HG03469 (cell line): ENCODE results near the gene HACE1.
"Not testable (repeated sequence)": the region's sequence is repeated elsewhere in the genome, so short reads cannot be mapped to it uniquely, and the experiment has no call there.

Experiments
- ATAC-seq: cut with Tn5 transposase; IDR thresholded peaks from one replicate; pipeline ENCODE4 v1.9.1; 2021; ENCODE audit warnings: mild to moderate bottlenecking, moderate library complexity, moderate number of reproducible peaks; ENCODE audit not compliant: unreplicated experiment

HACE1 gene

DNA sequence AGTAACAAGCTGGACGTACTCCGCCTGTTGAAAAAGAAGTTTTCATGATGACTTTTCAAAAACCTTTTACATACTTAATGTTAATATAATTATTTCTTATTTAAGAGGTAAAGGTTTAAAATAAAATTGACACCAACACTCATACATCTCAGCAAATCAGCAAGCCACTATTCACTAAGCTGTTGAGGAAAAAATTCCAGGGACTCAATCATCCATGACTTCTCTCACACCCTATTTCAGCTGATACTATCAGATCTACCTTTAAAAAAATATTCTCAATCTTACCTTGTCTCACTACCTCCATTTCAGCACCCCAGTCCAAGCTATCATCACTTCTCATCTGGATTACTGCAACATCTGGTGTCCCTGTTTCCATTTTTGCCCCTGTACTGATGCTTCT is 109.3 kb downstream of the HACE1 start:
- no peak for ATAC-seq

DNA sequence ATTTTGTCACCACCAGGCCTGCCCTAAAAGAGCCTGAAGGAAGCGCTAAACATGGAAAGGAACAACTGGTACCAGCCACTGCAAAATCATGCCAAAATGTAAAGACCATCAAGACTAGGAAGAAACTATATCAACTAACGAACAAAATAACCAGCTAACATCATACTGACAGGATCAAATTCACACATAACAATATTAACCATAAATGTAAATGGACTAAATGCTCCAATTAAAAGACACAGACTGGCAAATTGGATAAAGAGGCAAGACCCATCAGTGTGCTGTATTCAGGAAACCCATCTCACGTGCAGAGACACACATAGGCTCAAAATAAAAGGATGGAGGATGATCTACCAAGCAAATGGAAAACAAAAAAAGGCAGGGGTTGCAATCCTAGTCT is 120.6 kb downstream of the HACE1 start:
- not testable (repeated sequence) for ATAC-seq

DNA sequence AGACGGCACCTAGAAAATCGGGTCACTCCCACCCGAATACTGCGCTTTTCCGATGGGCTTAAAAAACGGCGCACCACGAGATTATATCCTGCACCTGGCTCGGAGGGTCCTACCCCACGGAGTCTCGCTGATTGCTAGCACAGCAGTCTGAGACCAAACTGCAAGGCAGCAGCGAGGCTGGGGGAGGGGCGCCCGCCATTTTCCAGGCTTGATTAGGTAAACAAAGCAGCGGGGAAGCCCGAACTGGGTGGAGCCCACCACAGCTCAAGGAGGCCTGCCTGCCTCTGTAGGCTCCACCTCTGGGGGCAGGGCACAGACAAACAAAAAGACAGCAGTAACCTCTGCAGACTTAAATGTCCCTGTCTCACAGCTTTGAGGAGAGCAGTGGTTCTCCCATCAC is 122.2 kb downstream of the HACE1 start:
- not testable (repeated sequence) for ATAC-seq

DNA sequence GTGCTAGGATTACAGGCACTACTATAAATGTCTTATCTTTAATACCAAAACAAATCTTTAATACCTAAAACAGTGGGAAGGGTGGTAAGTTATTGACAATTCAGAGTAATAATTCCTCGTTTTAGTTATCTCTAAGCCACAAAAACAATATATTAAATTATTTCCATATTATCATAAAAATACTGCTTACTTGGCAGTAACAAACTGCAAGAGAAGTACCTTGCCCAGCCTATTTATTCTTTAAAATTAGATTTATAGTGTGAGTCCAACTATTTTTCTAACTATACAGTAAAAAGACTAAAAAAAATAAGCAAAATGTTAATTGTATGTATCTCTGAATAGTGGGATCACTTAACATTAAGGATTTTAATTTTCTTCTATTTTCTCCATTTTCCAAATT is 123.2 kb downstream of the HACE1 start:
- ATAC-seq: no peak

DNA sequence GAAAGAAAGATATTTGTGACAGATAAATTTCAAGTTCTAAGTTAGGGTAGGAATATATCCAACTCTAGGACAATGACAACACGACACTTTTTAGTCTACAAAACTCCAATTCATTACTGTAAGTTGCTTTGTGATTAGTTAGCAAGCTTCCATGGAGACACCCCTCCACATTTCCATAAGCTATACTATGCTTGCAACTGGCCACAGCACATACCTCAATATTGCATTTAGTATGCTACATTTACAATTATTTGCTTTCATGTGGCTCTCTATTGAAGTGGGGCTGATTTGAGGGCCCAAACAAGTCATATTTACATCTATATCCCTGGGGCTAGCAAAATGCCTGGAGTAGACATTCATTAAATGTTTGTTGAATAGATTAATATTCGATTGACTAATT is 129.3 kb downstream of the HACE1 start:
- no peak for ATAC-seq

DNA sequence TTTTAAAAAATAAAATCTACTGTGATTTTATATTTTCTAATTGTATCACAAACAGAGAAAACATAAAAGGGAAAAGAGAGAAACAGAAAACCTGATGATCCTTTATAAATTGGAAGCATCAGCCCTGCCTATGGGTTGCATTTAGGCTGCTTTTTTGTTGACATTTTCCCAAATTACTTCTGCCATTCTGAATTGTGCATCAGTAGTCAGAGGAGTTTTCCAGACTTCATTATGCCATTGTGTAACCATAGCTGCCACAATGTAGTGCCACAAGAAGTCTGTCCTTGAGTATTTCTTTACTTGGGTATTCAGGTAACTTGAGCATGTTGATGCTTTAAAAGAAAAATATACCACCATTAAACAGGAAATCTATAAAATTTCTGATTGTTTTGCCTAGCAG is 130.3 kb downstream of the HACE1 start:
- ATAC-seq: no peak

DNA sequence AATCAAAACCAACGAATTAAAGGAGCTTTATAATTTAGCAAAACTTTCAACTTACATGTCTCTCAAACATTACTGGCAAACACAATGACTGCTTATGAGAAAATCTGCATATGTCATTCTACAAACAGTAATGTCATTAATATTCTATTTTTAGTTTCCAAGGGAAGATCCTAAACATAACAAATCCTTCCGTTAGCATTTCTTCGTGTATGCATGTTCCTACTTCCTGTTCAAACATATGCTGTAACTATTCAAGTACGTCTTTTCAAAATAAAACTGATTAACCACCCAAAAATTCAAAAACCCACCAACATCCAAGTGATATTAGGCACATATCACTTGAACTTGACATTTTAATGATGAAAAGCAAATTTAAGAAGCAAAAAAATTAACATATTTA is 131.3 kb downstream of the HACE1 start:
- ATAC-seq: no peak

DNA sequence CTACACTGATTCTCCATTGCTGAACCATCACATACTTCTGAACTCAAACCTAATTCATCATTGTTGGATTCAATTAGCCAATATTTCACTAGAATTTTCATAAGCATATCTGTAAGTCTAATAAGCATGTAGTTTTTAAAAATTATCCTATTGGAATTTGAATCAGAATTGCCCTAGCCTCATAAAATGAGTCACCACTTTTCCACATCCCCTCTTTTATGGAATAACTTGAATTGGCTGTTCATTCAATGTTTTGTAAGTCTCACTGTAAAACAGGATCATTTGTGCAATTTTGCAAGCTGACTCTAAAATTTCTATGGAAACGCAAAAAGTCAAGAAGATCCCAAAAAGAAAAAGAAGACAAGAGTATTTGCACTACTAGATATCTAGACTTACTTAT is 141.0 kb downstream of the HACE1 start:
- ATAC-seq: no peak

DNA sequence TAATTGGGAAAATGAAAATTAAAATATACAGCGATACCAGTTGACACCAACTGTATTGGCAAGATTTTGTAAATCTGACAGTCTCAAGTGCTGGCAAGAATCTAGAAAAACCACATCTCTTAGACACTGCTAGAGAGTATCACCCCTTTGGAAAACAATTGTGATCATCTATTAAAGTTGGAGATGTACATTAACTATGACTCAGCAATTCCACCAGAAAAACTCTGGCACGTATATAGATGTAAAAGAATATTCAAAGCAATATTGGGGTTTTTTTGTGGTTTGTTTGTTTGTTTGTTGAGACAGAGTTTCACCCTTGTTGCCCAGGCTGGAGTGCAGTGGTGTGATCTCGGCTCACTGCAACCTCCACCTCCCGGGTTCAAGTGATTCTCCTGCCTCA is 142.9 kb downstream of the HACE1 start:
- no peak for ATAC-seq

DNA sequence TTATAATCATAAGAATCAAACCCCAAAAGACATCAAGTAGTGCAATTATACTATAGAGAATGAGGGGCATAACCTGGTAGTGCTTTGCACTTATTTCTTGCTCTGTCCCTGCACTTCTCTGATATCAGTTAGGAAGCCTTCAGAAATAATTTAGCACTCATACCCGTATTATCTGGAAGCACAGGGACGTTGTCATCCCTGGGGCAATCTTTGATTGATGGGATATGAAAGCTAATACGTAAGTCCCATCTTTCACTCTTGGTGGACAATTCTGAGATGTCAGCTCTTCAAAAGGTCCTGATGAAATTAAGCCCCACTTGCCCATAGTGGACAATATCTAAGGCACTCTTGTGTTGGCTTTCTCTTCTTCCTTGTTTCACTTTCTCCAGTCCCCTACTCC is 144.9 kb downstream of the HACE1 start:
- ATAC-seq: no peak

DNA sequence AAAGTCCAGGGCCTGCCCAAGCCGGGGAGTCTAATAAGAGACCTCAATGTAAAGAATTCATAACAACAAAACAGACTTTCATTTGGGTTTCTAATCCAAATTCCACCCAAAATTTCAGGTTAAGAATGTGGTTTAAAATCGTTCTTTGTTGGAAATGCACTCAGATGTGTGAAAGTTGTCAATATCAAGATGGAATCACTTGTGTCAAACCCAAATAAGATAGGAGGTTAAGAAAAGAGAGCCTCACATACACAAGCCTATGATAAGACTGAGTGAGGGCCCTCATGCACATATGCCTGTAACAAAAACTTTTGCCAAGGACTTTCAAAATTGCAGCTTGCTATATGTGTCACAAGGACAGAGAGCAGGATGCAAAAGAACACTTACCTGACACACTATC is 145.7 kb downstream of the HACE1 start:
- no peak for ATAC-seq

DNA sequence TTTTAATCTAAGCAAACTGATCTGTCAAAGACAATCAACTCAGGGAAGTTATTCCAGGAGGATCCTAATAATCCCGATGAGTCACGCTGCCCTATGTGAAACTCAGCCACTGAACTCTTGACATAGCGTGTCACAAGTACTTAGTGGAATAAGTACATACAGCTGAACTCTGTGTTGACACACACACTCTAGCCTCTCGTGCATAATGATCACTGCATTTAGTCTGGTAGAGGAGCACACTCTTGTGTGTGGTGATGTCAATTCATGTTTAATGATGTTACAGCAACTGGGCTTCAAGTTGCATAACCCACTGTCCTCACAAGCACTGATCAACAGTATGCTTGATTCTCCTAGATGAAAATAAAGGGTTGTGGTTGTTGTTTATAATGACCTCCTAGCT is 148.3 kb downstream of the HACE1 start:
- ATAC-seq: no peak

DNA sequence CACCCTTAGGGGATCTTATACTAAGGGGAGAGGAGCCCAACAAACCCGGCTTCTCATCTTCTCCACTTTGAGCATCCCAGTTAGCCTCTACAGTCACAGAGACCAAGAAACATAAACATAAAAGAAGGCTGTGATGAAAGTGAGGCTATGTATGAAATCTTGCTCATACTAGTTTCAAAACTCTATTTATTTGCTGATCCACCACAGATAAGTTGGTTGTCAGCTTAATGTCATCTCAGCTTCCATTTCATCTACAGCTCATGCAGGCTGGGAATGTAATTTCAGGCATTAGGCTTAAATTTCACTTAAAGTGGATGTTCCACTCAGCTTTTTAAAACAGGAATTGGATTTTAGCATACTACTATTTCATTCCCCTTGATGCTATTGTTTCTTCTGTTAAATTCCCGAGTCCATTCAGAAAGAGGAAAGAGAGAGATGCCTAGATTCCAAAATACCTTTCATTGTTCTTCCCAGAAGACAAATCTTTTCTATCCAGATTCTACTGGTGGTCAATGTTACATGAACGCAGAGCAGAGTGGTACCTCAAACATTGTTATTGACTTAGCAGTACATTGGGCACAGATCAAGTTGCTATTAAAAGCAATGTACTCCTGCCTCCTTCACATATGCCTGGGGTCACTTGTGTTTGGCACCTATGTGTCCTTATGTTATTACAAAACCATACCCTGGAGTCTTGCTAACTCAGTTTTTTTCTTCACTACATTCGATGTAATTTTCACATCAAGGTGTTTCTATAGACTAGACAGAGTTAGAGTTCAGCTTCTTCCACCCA is 149.0 kb downstream of the HACE1 start:
- ATAC-seq: no peak

DNA sequence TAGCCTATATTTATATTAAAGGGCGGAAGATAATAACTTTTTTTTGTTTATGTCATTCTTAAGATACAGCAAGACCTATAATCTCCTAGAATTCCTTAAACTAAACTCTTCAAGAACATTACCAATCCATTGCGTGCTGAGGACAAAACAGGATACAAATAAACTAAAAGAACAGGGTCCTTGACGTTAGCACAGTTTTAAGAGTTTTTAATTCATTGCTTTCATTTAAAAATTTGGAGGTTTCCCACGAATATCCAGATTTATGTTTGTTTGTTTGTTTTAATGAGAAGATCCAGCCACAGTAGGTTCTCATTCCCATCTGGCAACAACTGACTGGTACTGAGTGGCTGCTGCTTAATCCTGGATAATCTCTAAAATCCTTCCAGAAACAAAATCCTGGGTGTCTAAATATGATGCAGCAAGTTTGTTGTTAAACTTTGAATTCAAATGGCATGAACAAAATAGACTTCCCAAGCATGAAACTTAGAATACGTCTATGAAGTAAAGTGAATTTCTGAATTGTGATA is 153.7 kb downstream of the HACE1 start:
- no peak for ATAC-seq

DNA sequence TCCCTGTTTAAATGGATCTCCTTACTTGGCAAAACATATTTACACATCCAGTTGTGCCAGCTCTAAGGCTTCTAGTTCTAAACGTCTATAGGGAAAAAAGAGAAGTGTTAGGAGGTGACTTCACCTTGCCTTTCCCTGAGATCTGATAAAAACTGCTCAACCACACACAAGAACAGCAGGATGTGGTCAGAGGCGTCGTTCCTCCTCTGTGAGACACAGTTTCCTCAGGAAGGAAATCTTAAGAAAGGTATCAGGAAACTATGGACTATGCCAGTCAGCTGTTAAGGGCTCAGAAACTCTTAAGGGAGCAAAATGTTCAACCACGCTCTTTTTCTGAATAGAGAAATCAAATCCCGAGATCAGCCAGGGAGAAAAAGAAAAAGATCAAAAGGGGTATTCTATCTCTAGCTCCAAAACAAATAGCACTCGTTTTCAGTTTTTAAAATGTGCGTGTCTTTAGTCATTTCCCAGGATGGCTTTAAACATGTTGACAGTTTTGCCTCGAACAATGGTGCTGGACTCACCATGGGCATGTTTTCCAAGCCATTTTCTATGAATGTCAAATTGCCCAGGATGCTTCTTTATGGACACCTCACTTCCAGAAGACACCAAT is 154.5 kb downstream of the HACE1 start:
- no peak for ATAC-seq

DNA sequence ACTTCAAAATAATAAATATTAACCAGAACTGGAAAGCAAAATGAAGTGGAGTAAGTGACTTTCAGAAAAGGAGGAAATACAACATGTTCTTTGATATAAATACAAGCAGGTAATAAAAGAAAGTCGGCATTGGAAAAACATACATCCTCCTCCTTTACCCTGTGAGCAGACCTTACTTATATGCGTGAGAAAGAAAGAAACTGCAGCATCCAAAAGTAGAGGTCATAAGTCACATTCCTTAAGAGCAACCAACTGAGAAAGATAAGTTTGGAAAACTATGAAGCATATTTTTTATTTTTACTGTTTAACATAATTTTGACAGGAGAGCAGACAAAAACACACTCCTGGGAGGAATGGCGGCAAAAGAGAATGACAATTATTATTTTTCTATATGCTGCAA is 155.5 kb downstream of the HACE1 start:
- no peak for ATAC-seq

DNA sequence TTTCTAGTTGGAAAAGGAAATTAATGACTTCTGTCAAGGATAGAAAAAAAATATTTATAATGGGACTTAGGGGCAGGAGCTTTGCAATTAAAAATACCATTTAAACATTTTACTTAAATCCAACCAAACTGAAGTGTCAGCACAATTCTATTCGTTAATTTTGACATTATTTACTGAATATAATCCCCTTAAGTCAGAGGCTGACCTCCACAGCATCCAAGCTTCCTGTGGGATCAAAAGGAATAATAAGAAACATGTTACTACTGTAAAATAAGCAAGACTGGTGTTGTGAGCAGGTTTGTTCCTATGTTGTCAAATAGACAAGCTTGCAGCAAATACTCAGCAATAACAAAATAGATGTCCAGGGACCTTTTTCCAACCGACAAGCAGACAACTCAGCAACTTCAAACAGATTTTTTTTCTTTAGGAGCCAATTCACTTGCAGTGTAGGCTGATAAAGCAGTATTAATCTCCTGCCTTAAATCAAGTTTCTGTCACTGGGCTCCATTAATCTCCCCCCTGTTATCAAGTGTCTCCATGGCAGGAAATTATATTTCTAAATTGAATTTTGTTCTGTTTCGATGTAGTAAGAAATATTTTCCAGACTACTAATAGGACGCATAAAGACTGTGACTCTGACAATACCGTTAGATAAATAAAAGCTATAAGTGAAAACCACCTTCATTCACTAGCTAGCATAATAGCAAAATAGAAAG is 157.4 kb downstream of the HACE1 start:
- ATAC-seq: no peak

DNA sequence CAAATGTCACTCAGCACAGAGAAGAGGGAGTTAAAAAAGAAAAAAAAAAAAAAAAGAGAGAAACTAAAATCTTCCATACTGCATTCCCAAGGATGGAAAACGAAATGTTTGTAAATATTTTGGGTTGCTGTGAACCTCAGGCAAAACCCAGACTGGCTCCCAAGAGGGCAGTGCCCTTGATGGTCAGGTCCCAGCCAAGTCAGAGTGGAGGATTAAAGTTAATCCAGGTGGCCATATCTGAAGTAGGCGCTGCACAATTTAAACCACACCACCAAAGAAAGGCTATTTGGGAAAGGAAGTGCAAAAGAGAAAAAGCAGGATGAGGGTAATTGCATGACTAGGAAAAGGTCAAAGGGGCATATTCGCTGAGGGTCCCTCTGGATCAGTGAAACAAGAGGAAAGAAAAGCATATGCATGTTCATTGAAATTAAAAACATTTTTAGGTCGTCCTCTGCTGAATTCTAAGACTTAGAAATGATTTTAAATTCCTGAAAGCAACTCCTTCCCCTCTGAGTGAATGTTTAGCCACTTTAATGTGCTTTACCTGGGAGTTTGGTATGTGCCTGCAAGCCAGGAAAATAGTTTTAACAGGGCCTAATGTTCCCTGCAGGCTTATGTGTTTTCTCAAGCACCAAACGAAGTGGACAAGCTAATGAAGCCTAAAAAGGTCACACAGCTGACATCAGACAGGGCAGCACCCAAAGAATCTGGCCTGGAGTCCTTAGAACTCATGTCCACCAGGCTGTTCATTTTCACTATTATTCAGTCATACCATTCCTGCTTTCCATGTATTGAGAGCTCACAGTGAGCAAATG is 159.1 kb downstream of the HACE1 start:
- no peak for ATAC-seq

DNA sequence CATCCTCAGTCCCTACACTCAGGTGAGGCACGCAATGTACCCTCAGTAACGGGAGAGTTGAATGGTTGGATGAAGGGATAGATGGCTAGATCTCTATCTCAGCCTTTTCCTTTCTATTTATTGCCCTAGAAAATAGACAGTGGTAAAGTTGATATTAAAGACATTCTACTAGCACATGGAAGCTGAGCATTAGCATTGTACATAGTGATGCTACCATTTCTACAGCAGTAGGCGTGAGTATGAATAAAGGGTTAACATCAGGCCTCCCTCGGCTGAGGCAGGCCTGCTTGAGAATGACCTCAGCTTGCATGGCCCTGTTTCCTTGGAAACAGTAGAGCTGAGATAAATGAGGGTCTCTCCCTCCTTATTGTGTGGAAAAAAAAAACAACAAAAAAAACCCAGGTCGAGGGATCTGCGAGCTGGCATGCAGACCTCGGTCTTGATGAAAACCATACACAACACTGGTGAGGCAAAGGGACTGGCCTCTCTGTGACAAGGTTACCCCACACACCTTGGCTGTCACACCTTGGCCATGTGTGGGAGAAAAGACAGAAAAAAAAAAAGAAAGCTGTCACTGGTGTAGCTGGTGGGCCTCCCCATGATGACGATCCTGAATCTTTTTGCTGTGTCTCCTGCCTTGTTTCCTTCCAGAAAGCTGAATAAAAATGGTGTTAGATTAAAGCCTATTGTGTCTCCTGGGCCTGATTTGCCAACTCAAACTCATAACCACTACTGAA is 160.0 kb downstream of the HACE1 start:
- ATAC-seq: no peak

DNA sequence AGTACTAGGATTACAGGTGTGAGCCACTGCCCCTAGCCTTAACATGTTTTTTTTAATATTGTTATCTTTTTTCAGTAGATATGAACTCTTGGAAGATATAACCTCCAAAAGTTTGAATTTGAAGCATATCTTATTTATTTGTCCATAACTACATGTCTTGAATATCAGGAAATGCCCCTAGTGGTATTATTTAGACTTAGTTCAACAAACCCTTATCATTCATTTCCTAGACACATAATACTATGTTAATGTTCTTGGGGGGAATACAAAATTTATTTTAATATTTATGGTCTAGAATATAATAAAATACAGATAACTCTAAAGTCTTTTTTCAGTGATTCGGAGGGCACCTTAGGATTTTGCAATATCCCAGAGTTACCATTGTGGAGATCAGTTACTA is 160.7 kb downstream of the HACE1 start:
- no peak for ATAC-seq
